ENCODE results near the gene LUM. TPM values are rescaled to one million over a fixed set of nuclear protein-coding genes. Genes with fewer than 3 reads are reported as not detected.

LUM gene
- total and polyA plus RNA-seq, 7 donors, result 2.7 to 35.7 (median 8.3) TPM

- no peaks in the 10 kb centered on the region for H3K9me3 ChIP-seq
- H3K4me3 ChIP-seq, result no peak overlapping the region
- intact Hi-C loops (cut with DNase I), result loop anchor here in 1 of 2 donors (10.0 kb wide), 1 partner anchor 144 kb away; no protein-coding TSS in a partner anchor
- no peaks in the 10 kb centered on the region for H3K36me3 ChIP-seq (ENCODE audit: insufficient read depth in 1 of 2, low read depth in 1 of 2)
- WGBS, 3 donors, result 93 to 98% (median 97%) methylated on average over 1 of the region's 1 CpG
- no peak for TF ChIP-seq CTCF (IDR thresholded peaks at IDR 0.05)
- no peaks in the 10 kb centered on the region for H3K4me1 ChIP-seq
- no peak for ATAC-seq
- no peaks in the 10 kb centered on the region for H3K27me3 ChIP-seq (ENCODE audit: insufficient read depth in 3 of 3, low read length in 2 of 3)
- no peak overlapping the region for H3K27ac ChIP-seq
- DNase-seq, result no peak
Measured at GRCh38 chr12:91119089-91119488, 7.8 kb upstream of the LUM start.

- H3K27ac ChIP-seq, result no peak overlapping the region
- no peaks in the 10 kb centered on the region for H3K4me1 ChIP-seq
- no peaks in the 10 kb centered on the region for H3K27me3 ChIP-seq (ENCODE audit: insufficient read depth in 3 of 3, low read length in 2 of 3)
- no peak for DNase-seq
- intact Hi-C loops (cut with DNase I), result loop anchor here in 1 of 2 donors (10.0 kb wide), 1 partner anchor 139 kb away; no protein-coding TSS in a partner anchor
- no peaks in the 10 kb centered on the region for H3K9me3 ChIP-seq
- H3K36me3 ChIP-seq (ENCODE audit: insufficient read depth in 1 of 2, low read depth in 1 of 2), result no peaks in the 10 kb centered on the region
- ATAC-seq, result no peak
- 63 to 78% (median 71%) methylated on average over 6 of the region's 6 CpGs for WGBS, 3 donors
- TF ChIP-seq CTCF (IDR thresholded peaks at IDR 0.05), result no peak
- no peak overlapping the region for H3K4me3 ChIP-seq
Measured at GRCh38 chr12:91113621-91114020, 2.3 kb upstream of the LUM start.

GRCh38 chr12:91110311-91110924 lies 876 bp downstream of the LUM start:
- no peak for DNase-seq
- ATAC-seq, result no peak
- H3K4me3 ChIP-seq, result peak overlapping the region; percentile 36
- no peaks in the 10 kb centered on the region for H3K27me3 ChIP-seq (ENCODE audit: insufficient read depth in 3 of 3, low read length in 2 of 3)
- no peaks in the 10 kb centered on the region for H3K36me3 ChIP-seq (ENCODE audit: insufficient read depth in 1 of 2, low read depth in 1 of 2)
- H3K9me3 ChIP-seq, result no peaks in the 10 kb centered on the region
- WGBS, 3 donors, result 70 to 73% (median 71%) methylated on average over 5 of the region's 5 CpGs
- no peak for TF ChIP-seq CTCF (IDR thresholded peaks at IDR 0.05)
- no peak overlapping the region for H3K27ac ChIP-seq
- intact Hi-C loops (cut with DNase I), result loop anchor here in 1 of 2 donors (10.0 kb wide), 1 partner anchor 136 kb away; no protein-coding TSS in a partner anchor
- H3K4me1 ChIP-seq, result no peaks in the 10 kb centered on the region

GRCh38 chr12:91109581-91110310 lies 1.5 kb downstream of the LUM start:
- no peak for TF ChIP-seq CTCF (IDR thresholded peaks at IDR 0.05)
- Histone ChIP-seq H3K27me3 (ENCODE audit: insufficient read depth in 3 of 3, low read length in 2 of 3) (no peaks in the 10 kb centered on the region), H3K9me3 (no peaks in the 10 kb centered on the region), H3K4me1 (no peaks in the 10 kb centered on the region), H3K36me3 (ENCODE audit: insufficient read depth in 1 of 2, low read depth in 1 of 2) (no peaks in the 10 kb centered on the region), H3K4me3 (peak overlapping the region; percentile 36), H3K27ac (no peak overlapping the region)
- intact Hi-C loops (cut with DNase I), result loop anchor here in 1 of 2 donors (10.0 kb wide), 1 partner anchor 135 kb away; no protein-coding TSS in a partner anchor
- DNase-seq, result no peak
- WGBS, 3 donors, result 76 to 85% (median 85%) methylated on average over 2 of the region's 2 CpGs
- ATAC-seq, result no peak
